Thymus (tissue), 11 donors: ENCODE results near the gene ESPL1. TPM values are rescaled to one million over a fixed set of nuclear protein-coding genes. Genes with fewer than 3 reads are reported as not detected.

Experiments used
- DNase-seq, 9 donors: peaks; one replicate each; pipeline ENCODE4 v3.0.0-alpha.2; 2013; ENCODE audit warnings: low spot score in 9 of 9, low read depth in 6 of 9, missing footprints in 1 of 9
- H3K27ac ChIP-seq, 2 donors: one replicate each; pipeline ENCODE4 v1.5.1; 2013; ENCODE audit warnings: control low read depth in 1 of 2, low read depth in 1 of 2, low read length in 1 of 2, mild to moderate bottlenecking in 1 of 2, moderate library complexity in 1 of 2
- H3K27me3 ChIP-seq, 2 donors: one replicate each; pipeline ENCODE4 v1.5.1; 2013; ENCODE audit warnings: low read length in 1 of 2; ENCODE audit not compliant: control insufficient read depth in 2 of 2, insufficient read depth in 1 of 2
- H3K36me3 ChIP-seq, 2 donors: one replicate each; pipeline ENCODE4 v1.5.1; 2013; ENCODE audit warnings: low read length in 1 of 2, mild to moderate bottlenecking in 1 of 2, moderate library complexity in 1 of 2; ENCODE audit not compliant: control insufficient read depth in 2 of 2, insufficient read depth in 2 of 2
- H3K4me1 ChIP-seq, 2 donors: one replicate each; pipeline ENCODE4 v1.5.1; 2013; ENCODE audit warnings: low read length in 2 of 2; ENCODE audit not compliant: control insufficient read depth in 2 of 2, insufficient read depth in 2 of 2
- H3K4me3 ChIP-seq, 2 donors: one replicate each; pipeline ENCODE4 v1.5.1; 2013; ENCODE audit warnings: low read length in 2 of 2, control low read depth in 1 of 2, mild to moderate bottlenecking in 1 of 2
- H3K9me3 ChIP-seq, 2 donors: one replicate each; pipeline ENCODE4 v1.5.1; 2013; ENCODE audit warnings: low read length in 1 of 2, mild to moderate bottlenecking in 1 of 2; ENCODE audit not compliant: control insufficient read depth in 2 of 2, insufficient read depth in 1 of 2
- WGBS: extraction: QIAGEN DNeasy Blood & Tissue Kit; methylation state at CpG from one replicate; pipeline ENCODE4 v1.1.7; 2013; 5-methylcytosine and 5-hydroxymethylcytosine counted together
- polyA plus RNA-seq: library from polyadenylated mRNA; stranded (reverse); fragments of 200-250 nt; gene quantifications from one replicate; pipeline ENCODE4 v1.2.3, GENCODE V29; 2013
- total RNA-seq: library from RNA; stranded (reverse); fragments of 120-200 nt; gene quantifications from one replicate; pipeline ENCODE4 v1.2.4, GENCODE V29; 2013
- donor health status: healthy.

ESPL1 gene
- total and polyA plus RNA-seq, 2 donors: 1.7 to 8.9 TPM

- Histone ChIP-seq H3K4me3 (no peak overlapping the region), H3K36me3 (peaks cover 10 to 13% of the 10 kb centered on the region in 2 donors), H3K4me1 (peaks cover 16 to 35% of the 10 kb centered on the region in 2 donors), H3K27ac (no peak overlapping the region), H3K27me3 (no peaks in the 10 kb centered on the region), H3K9me3 (no peaks in the 10 kb centered on the region)
- no peak for DNase-seq
- 97% methylated on average over 13 of the region's 13 CpGs for WGBS
These were observed 14.8 kb upstream of the ESPL1 start for GRCh38 chr12:53253298-53253697.

GRCh38 chr12:53254816-53255545 lies 13.1 kb upstream of the ESPL1 start:
- Histone ChIP-seq H3K27ac (no peak overlapping the region), H3K36me3 (peaks cover 10 to 13% of the 10 kb centered on the region in 2 donors), H3K27me3 (no peaks in the 10 kb centered on the region), H3K4me1 (peaks cover 16 to 35% of the 10 kb centered on the region in 2 donors), H3K4me3 (no peak overlapping the region), H3K9me3 (no peaks in the 10 kb centered on the region)
- WGBS: 94% methylated on average over 1 of the region's 1 CpG
- DNase-seq: no peak

GRCh38 chr12:53255996-53256395 lies 12.1 kb upstream of the ESPL1 start:
- Histone ChIP-seq H3K4me1 (peaks cover 16 to 34% of the 10 kb centered on the region in 2 donors), H3K27me3 (no peaks in the 10 kb centered on the region), H3K27ac (no peak overlapping the region), H3K9me3 (no peaks in the 10 kb centered on the region), H3K36me3 (peaks cover 10 to 13% of the 10 kb centered on the region in 2 donors), H3K4me3 (no peak overlapping the region)
- 65% methylated on average over 3 of the region's 3 CpGs for WGBS
- DNase-seq: peak in 1 of 9 donors; percentile 35

- Histone ChIP-seq H3K4me3 (no peak overlapping the region), H3K9me3 (no peaks in the 10 kb centered on the region), H3K36me3 (peaks cover 4 to 8% of the 10 kb centered on the region in 2 donors), H3K4me1 (peaks cover 2 to 14% of the 10 kb centered on the region in 2 donors), H3K27ac (no peak overlapping the region), H3K27me3 (no peaks in the 10 kb centered on the region)
- DNase-seq: no peak
- 80% methylated on average over 7 of the region's 7 CpGs for WGBS
These were observed 9.3 kb upstream of the ESPL1 start for GRCh38 chr12:53258541-53259539.

- Histone ChIP-seq H3K9me3 (no peaks in the 10 kb centered on the region), H3K4me1 (peaks cover 2 to 12% of the 10 kb centered on the region in 2 donors), H3K4me3 (no peak overlapping the region), H3K36me3 (peaks cover 0 to under 1% of the 10 kb centered on the region in 2 donors), H3K27ac (no peak overlapping the region), H3K27me3 (no peaks in the 10 kb centered on the region)
- WGBS: 97% methylated on average over 6 of the region's 6 CpGs
- DNase-seq: no peak
These were observed 8.2 kb upstream of the ESPL1 start for GRCh38 chr12:53259891-53260290.

- Histone ChIP-seq H3K4me3 (no peak overlapping the region), H3K27me3 (no peaks in the 10 kb centered on the region), H3K9me3 (no peaks in the 10 kb centered on the region), H3K4me1 (peaks cover 19 to 34% of the 10 kb centered on the region in 2 donors), H3K36me3 (peaks cover 6 to 13% of the 10 kb centered on the region in 2 donors), H3K27ac (no peak overlapping the region)
- no peak for DNase-seq
- 97% methylated on average over 2 of the region's 2 CpGs for WGBS
These were observed 2.3 kb upstream of the ESPL1 start for GRCh38 chr12:53265783-53266182.

GRCh38 chr12:53267306-53267998 lies 647 bp upstream of the ESPL1 start:
- 25% methylated on average over 18 of the region's 18 CpGs for WGBS
- Histone ChIP-seq H3K4me3 (peak overlapping the region; percentile 76 to 79), H3K36me3 (peaks cover 6 to 24% of the 10 kb centered on the region in 2 donors), H3K4me1 (peaks cover 19 to 34% of the 10 kb centered on the region in 2 donors), H3K27ac (peak overlapping the region; percentile 6 to 79), H3K9me3 (no peaks in the 10 kb centered on the region), H3K27me3 (no peaks in the 10 kb centered on the region)
- peak in 1 of 9 donors; percentile 13 for DNase-seq

- DNase-seq: peak in 1 of 9 donors; percentile 18
- Histone ChIP-seq H3K4me3 (peak overlapping the region; percentile 76 to 79), H3K27me3 (no peaks in the 10 kb centered on the region), H3K36me3 (peaks cover 10 to 29% of the 10 kb centered on the region in 2 donors), H3K27ac (peak overlapping the region in 1 of 2 donors; percentile 48), H3K4me1 (peaks cover 19 to 34% of the 10 kb centered on the region in 2 donors), H3K9me3 (no peaks in the 10 kb centered on the region)
- 70% methylated on average over 20 of the region's 20 CpGs for WGBS
These were observed 797 bp downstream of the ESPL1 start for GRCh38 chr12:53268630-53269562.
